Measurements from ENCODE around the gene VAPB.

GRCh38 chr20:58433759-58434158 lies 44.7 kb downstream of the VAPB start:
- no peak for TF ChIP-seq TSHZ2 (CRISPR knock-in tag; IDR thresholded peaks at IDR 0.05)
- TF ChIP-seq ZFP3 (CRISPR knock-in tag; IDR thresholded peaks at IDR 0.05) = no peak
- TF ChIP-seq GLIS3 (CRISPR knock-in tag; IDR thresholded peaks at IDR 0.05) = no peak
- no peak for TF ChIP-seq CREB5 (CRISPR knock-in tag; IDR thresholded peaks at IDR 0.05; ENCODE audit: low read depth)
- no peak for TF ChIP-seq TCF4 (CRISPR knock-in tag; IDR thresholded peaks at IDR 0.05; ENCODE audit: borderline replicate concordance)
- TF ChIP-seq BACH2 (CRISPR knock-in tag; IDR thresholded peaks at IDR 0.05; ENCODE audit: borderline replicate concordance) = no peak
- TF ChIP-seq ZFP30 (CRISPR knock-in tag; IDR thresholded peaks at IDR 0.05) = no peak
- TF ChIP-seq ZC3H10 (CRISPR knock-in tag; IDR thresholded peaks at IDR 0.05) = no peak
- TF ChIP-seq CSRNP3 (CRISPR knock-in tag; IDR thresholded peaks at IDR 0.05) = no peak
- TF ChIP-seq TOX (CRISPR knock-in tag; IDR thresholded peaks at IDR 0.05; ENCODE audit: borderline replicate concordance) = no peak
